ENCODE measurements around the gene RAB11FIP3. TPM values are rescaled to one million over a fixed set of nuclear protein-coding genes. Genes with fewer than 3 reads are reported as not detected.

RAB11FIP3 gene
- total and polyA plus RNA-seq, 2 of the 13 experiments (the other 11 are each of a cell fraction or from before 2014, with no cell fraction given), result 34.3 to 57.6 TPM

DNA sequence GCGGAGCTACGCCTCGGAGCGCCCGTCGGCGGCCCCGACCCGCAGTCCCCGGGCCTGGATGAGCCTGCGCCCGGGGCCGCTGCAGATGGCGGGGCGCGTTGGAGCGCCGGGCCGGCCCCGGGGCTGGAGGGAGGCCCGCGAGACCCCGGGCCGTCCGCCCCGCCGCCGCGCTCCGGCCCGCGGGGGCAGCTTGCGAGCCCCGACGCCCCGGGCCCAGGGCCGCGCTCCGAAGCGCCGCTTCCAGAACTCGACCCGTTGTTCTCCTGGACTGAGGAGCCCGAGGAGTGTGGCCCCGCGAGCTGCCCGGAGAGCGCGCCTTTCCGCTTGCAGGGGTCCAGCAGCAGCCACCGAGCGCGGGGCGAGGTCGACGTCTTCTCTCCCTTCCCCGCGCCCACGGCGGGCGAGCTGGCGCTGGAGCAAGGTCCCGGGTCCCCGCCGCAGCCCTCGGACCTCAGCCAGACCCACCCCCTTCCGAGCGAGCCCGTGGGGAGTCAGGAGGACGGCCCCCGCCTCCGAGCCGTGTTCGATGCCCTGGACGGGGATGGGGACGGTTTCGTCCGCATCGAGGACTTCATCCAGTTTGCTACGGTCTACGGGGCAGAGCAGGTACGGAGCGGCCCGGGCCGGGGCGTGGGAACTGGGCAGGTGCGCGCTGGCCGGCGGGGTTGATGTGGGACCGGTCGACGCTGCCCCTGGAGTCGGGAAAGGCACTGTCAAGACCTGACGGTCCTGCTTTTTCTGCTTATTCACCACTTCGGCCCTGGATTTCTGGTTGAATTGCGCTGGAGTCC lies 861 bp downstream of the RAB11FIP3 start (continued):
- no peak for TF ChIP-seq HNRNPL (IDR thresholded peaks at IDR 0.05; ENCODE audit: low read depth, low read length)
- no peak for TF ChIP-seq ELF4 (CRISPR knock-in tag; IDR thresholded peaks at IDR 0.05; ENCODE audit: borderline replicate concordance)
- TF ChIP-seq, protein P1, sequence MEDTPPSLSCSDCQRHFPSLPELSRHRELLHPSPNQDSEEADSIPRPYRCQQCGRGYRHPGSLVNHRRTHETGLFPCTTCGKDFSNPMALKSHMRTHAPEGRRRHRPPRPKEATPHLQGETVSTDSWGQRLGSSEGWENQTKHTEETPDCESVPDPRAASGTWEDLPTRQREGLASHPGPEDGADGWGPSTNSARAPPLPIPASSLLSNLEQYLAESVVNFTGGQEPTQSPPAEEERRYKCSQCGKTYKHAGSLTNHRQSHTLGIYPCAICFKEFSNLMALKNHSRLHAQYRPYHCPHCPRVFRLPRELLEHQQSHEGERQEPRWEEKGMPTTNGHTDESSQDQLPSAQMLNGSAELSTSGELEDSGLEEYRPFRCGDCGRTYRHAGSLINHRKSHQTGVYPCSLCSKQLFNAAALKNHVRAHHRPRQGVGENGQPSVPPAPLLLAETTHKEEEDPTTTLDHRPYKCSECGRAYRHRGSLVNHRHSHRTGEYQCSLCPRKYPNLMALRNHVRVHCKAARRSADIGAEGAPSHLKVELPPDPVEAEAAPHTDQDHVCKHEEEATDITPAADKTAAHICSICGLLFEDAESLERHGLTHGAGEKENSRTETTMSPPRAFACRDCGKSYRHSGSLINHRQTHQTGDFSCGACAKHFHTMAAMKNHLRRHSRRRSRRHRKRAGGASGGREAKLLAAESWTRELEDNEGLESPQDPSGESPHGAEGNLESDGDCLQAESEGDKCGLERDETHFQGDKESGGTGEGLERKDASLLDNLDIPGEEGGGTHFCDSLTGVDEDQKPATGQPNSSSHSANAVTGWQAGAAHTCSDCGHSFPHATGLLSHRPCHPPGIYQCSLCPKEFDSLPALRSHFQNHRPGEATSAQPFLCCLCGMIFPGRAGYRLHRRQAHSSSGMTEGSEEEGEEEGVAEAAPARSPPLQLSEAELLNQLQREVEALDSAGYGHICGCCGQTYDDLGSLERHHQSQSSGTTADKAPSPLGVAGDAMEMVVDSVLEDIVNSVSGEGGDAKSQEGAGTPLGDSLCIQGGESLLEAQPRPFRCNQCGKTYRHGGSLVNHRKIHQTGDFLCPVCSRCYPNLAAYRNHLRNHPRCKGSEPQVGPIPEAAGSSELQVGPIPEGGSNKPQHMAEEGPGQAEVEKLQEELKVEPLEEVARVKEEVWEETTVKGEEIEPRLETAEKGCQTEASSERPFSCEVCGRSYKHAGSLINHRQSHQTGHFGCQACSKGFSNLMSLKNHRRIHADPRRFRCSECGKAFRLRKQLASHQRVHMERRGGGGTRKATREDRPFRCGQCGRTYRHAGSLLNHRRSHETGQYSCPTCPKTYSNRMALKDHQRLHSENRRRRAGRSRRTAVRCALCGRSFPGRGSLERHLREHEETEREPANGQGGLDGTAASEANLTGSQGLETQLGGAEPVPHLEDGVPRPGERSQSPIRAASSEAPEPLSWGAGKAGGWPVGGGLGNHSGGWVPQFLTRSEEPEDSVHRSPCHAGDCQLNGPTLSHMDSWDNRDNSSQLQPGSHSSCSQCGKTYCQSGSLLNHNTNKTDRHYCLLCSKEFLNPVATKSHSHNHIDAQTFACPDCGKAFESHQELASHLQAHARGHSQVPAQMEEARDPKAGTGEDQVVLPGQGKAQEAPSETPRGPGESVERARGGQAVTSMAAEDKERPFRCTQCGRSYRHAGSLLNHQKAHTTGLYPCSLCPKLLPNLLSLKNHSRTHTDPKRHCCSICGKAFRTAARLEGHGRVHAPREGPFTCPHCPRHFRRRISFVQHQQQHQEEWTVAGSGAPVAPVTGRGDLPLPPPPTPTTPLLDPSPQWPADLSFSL (CRISPR knock-in tag; IDR thresholded peaks at IDR 0.05), result no peak
- TF ChIP-seq ZNF891 (CRISPR knock-in tag; IDR thresholded peaks at IDR 0.05), result 0 out of 2 replicates have a peak, but pooled peaks have one; percentile 22
- TF ChIP-seq NFRKB (IDR thresholded peaks at IDR 0.05), result no peak
- no peak for TF ChIP-seq ZNF367 (CRISPR knock-in tag; IDR thresholded peaks at IDR 0.05; ENCODE audit: borderline replicate concordance)
- no peak for TF ChIP-seq CENPX (CRISPR knock-in tag; IDR thresholded peaks at IDR 0.05)
- TF ChIP-seq, protein P2, sequence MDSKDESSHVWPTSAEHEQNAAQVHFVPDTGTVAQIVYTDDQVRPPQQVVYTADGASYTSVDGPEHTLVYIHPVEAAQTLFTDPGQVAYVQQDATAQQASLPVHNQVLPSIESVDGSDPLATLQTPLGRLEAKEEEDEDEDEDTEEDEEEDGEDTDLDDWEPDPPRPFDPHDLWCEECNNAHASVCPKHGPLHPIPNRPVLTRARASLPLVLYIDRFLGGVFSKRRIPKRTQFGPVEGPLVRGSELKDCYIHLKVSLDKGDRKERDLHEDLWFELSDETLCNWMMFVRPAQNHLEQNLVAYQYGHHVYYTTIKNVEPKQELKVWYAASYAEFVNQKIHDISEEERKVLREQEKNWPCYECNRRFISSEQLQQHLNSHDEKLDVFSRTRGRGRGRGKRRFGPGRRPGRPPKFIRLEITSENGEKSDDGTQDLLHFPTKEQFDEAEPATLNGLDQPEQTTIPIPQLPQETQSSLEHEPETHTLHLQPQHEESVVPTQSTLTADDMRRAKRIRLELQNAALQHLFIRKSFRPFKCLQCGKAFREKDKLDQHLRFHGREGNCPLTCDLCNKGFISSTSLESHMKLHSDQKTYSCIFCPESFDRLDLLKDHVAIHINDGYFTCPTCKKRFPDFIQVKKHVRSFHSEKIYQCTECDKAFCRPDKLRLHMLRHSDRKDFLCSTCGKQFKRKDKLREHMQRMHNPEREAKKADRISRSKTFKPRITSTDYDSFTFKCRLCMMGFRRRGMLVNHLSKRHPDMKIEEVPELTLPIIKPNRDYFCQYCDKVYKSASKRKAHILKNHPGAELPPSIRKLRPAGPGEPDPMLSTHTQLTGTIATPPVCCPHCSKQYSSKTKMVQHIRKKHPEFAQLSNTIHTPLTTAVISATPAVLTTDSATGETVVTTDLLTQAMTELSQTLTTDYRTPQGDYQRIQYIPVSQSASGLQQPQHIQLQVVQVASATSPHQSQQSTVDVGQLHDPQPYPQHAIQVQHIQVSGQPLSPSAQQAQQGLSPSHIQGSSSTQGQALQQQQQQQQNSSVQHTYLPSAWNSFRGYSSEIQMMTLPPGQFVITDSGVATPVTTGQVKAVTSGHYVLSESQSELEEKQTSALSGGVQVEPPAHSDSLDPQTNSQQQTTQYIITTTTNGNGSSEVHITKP (CRISPR knock-in tag; IDR thresholded peaks at IDR 0.05; ENCODE audit: low read depth), result no peak
- no peak for TF ChIP-seq NR2F1 (CRISPR knock-in tag; IDR thresholded peaks at IDR 0.05)
- TF ChIP-seq ZNF335 (CRISPR knock-in tag; IDR thresholded peaks at IDR 0.05), result no peak
- peak; percentile 59; the same call in 1 of the 2 replicates for TF ChIP-seq CAMTA2 (CRISPR knock-in tag; IDR thresholded peaks at IDR 0.05; ENCODE audit: borderline replicate concordance)
- 0 out of 2 replicates have a peak, but pooled peaks have one; percentile 18 for TF ChIP-seq MEF2D (CRISPR knock-in tag; IDR thresholded peaks at IDR 0.05)
- TF ChIP-seq, protein P3, sequence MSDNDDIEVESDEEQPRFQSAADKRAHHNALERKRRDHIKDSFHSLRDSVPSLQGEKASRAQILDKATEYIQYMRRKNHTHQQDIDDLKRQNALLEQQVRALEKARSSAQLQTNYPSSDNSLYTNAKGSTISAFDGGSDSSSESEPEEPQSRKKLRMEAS (IDR thresholded peaks at IDR 0.05), result peak; percentile 48; the same call in 1 of the 2 replicates
- no peak for TF ChIP-seq DNMT1 (CRISPR knock-in tag; IDR thresholded peaks at IDR 0.05)
- no peak for TF ChIP-seq GTF2F1 (IDR thresholded peaks at IDR 0.05; ENCODE audit: low read length)
- TF ChIP-seq POLR2AphosphoS2 (IDR thresholded peaks at IDR 0.05; ENCODE audit: low read depth, low read length), result no peak
- peak; percentile 12; the same call in 1 of the 2 replicates for TF ChIP-seq ZNF614 (CRISPR knock-in tag; IDR thresholded peaks at IDR 0.05; ENCODE audit: borderline replicate concordance)
